PC-3 (cell line): ENCODE results near the gene SMAD3. TPM values are rescaled to one million over a fixed set of nuclear protein-coding genes. Genes with fewer than 3 reads are reported as not detected.
A peak's percentile ranks its signal among the peaks of the same experiment; 100 is the strongest.

ENCODE experiments used
- ATAC-seq: fragments of 200-7000 bp; cut with Tn5 transposase; 2 replicates; pipeline ENCODE4 v1.9.1; 2020; ENCODE audit warnings: mild to moderate bottlenecking, moderate library complexity
- BruUV-seq: library from RNA; stranded (reverse); fragments of 400-500 nt; replicated peaks from 2 replicates; lab custom pipeline; 2021; lab: Mats Ljungman, UMichigan
- CTCF ChIA-PET: fragments of 300-600 bp; sonication (Branson Sonifier 250); formaldehyde crosslinking; loops from one replicate; lab custom pipeline; 2022; ENCODE audit warnings: antibody characterized with exemption; lab: Charles Lee
- POLR2A ChIA-PET: fragments of 300-600 bp; sonication (Branson Sonifier 250); formaldehyde crosslinking; loops from one replicate; lab custom pipeline; 2022; ENCODE audit warnings: antibody characterized with exemption; ENCODE audit not compliant: unreplicated experiment; lab: Charles Lee
- DNase-seq: peaks from one replicate; pipeline ENCODE4 v3.0.0-alpha.2; 2015
- H2AFZ ChIP-seq: fragments of 300-600 bp; sonication (generic); 2 replicates; pipeline ENCODE4 v1.6.0; 2016; ENCODE audit warnings: antibody characterized with exemption, low read length
- H3F3A ChIP-seq: fragments of 300-600 bp; sonication (generic); one replicate; pipeline ENCODE4 v1.6.0; 2017; ENCODE audit warnings: antibody characterized with exemption, low read length, control low read depth, mild to moderate bottlenecking; ENCODE audit not compliant: unreplicated experiment
- H3K27ac ChIP-seq: fragments of 300-600 bp; sonication (generic); 2 replicates; pipeline ENCODE4 v1.5.1; 2016; ENCODE audit warnings: mild to moderate bottlenecking, low read length
- H3K27me3 ChIP-seq: fragments of 300-600 bp; sonication (generic); 2 replicates; pipeline ENCODE4 v1.6.1; 2016; ENCODE audit warnings: low read length, mixed read lengths
- H3K36me3 ChIP-seq: fragments of 300-600 bp; sonication (generic); 2 replicates; pipeline ENCODE4 v1.6.1; 2016; ENCODE audit warnings: low read depth, mixed run types, low read length, mixed read lengths
- H3K4me1 ChIP-seq: fragments of 300-600 bp; sonication (generic); 2 replicates; pipeline ENCODE4 v1.5.1; 2016; ENCODE audit warnings: low read length; ENCODE audit not compliant: insufficient read depth
- H3K4me2 ChIP-seq: fragments of 300-600 bp; sonication (generic); 2 replicates; pipeline ENCODE4 v1.6.0; 2016; ENCODE audit warnings: low read length
- H3K4me3 ChIP-seq: fragments of 300-600 bp; sonication (generic); 2 replicates; pipeline ENCODE4 v1.5.1; 2016; ENCODE audit warnings: mild to moderate bottlenecking, low read length, mixed read lengths
- H3K79me2 ChIP-seq: fragments of 300-600 bp; sonication (generic); 2 replicates; pipeline ENCODE4 v1.6.1; 2017; ENCODE audit warnings: low read length, mixed read lengths
- H3K9ac ChIP-seq: fragments of 300-600 bp; sonication (generic); 2 replicates; pipeline ENCODE4 v1.6.0; 2016; ENCODE audit warnings: mild to moderate bottlenecking, low read length
- H3K9me2 ChIP-seq: fragments of 300-600 bp; sonication (generic); replicated peaks from 2 replicates; pipeline ENCODE4 v1.6.1; 2016; ENCODE audit warnings: mixed run types, low read length, mixed read lengths
- H3K9me3 ChIP-seq: fragments of 300-600 bp; sonication (generic); 2 replicates; pipeline ENCODE4 v1.6.1; 2016; ENCODE audit warnings: low read length, mixed read lengths
- H4K20me1 ChIP-seq: fragments of 300-600 bp; sonication (generic); 2 replicates; pipeline ENCODE4 v1.6.1; 2016; ENCODE audit warnings: low read length, mixed read lengths
- CTCF ChIP-seq: fragments of 300-600 bp; sonication (generic); conservative IDR thresholded peaks from 2 replicates; pipeline ENCODE4 v1.5.1; 2017; ENCODE audit warnings: antibody characterized with exemption, low read depth, mild to moderate bottlenecking, low read length
- EZH2 ChIP-seq: fragments of 300-600 bp; sonication (generic); IDR thresholded peaks from one replicate; pipeline ENCODE4 v1.6.1; 2017; ENCODE audit warnings: antibody characterized with exemption, mild to moderate bottlenecking, low read length; ENCODE audit not compliant: unreplicated experiment
- EZH2phosphoT487 ChIP-seq: fragments of 300-600 bp; sonication (generic); IDR thresholded peaks from 2 replicates; pipeline ENCODE4 v1.6.1; 2018; ENCODE audit warnings: mild to moderate bottlenecking, antibody characterized with exemption, low read length, borderline replicate concordance
- intact Hi-C: fragments of 100-400 bp; cut with micrococcal nuclease; formaldehyde crosslinking; loops from 2 replicates; pipeline ENCODE4 v1.9.0; 2023
- total RNA-seq: library from RNA; depleted of rRNA; stranded (reverse); fragments of >200 nt; gene quantifications from 2 replicates; pipeline ENCODE4 v1.2.3, GENCODE V29; 2014

SMAD3 gene
- total RNA-seq, 1 experiment from 2014 or later = 75.6 TPM

DNA sequence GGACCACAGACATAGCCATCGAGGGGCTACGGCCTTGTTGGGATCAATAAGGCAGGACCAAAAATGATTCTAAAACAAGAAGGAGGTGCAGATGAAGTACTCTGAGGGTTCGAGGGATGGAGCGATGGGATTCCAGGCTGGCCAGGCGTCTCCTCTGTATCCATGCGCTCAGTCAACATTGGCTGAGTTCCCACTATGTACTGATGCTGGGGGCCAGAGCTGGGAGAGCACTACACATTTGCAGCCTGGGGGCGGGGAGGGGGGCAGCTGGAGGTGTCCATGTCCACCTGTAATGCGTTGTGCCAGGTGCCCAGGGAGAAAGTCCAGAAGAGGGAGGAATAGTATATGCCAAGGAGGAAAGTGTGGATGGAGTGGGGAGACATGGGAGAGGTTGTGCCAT lies 107.6 kb downstream of the SMAD3 start:
- H3K27me3 ChIP-seq = no peaks in the 10 kb centered on the region
- no peaks in the 10 kb centered on the region for H3K9me2 ChIP-seq
- intact Hi-C loops = no loop called here
- ChIA-PET POLR2A (no interaction called here), CTCF (no interaction called here)
- H3K36me3 ChIP-seq = peaks cover 75% of the 10 kb centered on the region
- ATAC-seq = no peak
- H3K4me3 ChIP-seq = no peak overlapping the region
- no TSS peak for BruUV-seq
- no peak overlapping the region for H3K4me2 ChIP-seq
- DNase-seq = no peak
- no peaks in the 10 kb centered on the region for H4K20me1 ChIP-seq
- H2AFZ ChIP-seq = no peak overlapping the region
- peak overlapping the region; percentile 93 for H3K27ac ChIP-seq
- H3K9me3 ChIP-seq = no peaks in the 10 kb centered on the region
- no peak for TF ChIP-seq EZH2
- TF ChIP-seq EZH2phosphoT487 = no peak
- no peak for TF ChIP-seq CTCF
- no peak overlapping the region for H3K9ac ChIP-seq
- H3K79me2 ChIP-seq = peaks cover 62% of the 10 kb centered on the region
- peaks cover 11% of the 10 kb centered on the region for H3F3A ChIP-seq
- peaks cover 64% of the 10 kb centered on the region for H3K4me1 ChIP-seq

DNA sequence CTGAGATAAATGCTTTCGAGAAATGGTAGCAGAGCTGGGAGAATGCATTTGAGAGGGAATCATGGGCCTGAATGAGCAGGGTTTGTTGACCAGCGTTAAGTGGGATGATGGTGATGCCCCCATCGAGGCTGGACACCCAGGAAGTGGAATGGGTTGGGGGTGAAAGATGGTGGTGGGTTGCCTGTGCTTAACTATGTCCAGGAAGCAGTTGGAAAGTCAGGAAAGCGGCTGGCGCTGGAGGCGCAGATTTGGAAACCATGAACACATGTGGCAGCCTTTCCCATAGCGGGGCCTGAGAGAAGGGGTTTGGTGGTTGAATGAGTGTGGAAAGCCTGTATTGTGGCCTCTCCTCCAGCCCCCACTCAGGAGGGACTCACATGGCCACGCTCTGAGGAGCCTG lies 108.4 kb downstream of the SMAD3 start:
- peaks cover 11% of the 10 kb centered on the region for H3F3A ChIP-seq
- H3K36me3 ChIP-seq = peaks cover 70% of the 10 kb centered on the region
- peaks cover 71% of the 10 kb centered on the region for H3K4me1 ChIP-seq
- no peak overlapping the region for H3K4me2 ChIP-seq
- TF ChIP-seq CTCF (no peak), EZH2phosphoT487 (no peak), EZH2 (no peak)
- H2AFZ ChIP-seq = no peak overlapping the region
- H3K4me3 ChIP-seq = no peak overlapping the region
- H3K79me2 ChIP-seq = peaks cover 59% of the 10 kb centered on the region
- ATAC-seq (no peak), DNase-seq (no peak)
- no peaks in the 10 kb centered on the region for H3K9me3 ChIP-seq
- no peaks in the 10 kb centered on the region for H3K27me3 ChIP-seq
- POLR2A ChIA-PET = no interaction called here
- intact Hi-C loops = loop anchor here (2.0 kb wide), 1 partner anchor 47 kb away; no protein-coding TSS in a partner anchor
- peak overlapping the region; percentile 93 for H3K27ac ChIP-seq
- H3K9ac ChIP-seq = peak overlapping the region; percentile 62; the same call in 1 of the 2 replicates
- CTCF ChIA-PET = no interaction called here
- no TSS peak for BruUV-seq
- H4K20me1 ChIP-seq = no peaks in the 10 kb centered on the region
- H3K9me2 ChIP-seq = no peaks in the 10 kb centered on the region

DNA sequence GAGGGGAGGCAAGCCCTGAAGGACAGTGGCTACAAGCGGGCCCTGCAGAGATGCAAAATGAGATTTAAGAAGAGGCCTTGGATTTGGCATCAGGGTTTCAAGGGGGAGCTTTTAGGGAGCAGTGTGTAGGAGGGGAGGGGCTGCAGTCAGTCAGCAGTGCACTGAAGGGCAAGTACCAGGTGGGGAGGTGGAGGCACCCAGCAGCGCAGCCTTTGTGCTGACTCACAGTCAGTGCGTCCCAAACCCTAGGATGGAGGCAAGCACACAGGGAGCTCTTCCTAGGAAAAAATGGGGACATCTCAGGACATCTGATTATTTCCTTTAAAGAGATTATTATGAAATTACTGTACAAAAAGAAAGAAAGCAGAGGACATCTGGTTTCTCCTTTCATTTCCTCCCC lies 109.0 kb downstream of the SMAD3 start:
- no peak for TF ChIP-seq EZH2phosphoT487
- TF ChIP-seq EZH2 = no peak
- peaks cover 11% of the 10 kb centered on the region for H3F3A ChIP-seq
- CTCF ChIA-PET = no interaction called here
- H3K27me3 ChIP-seq = no peaks in the 10 kb centered on the region
- peak overlapping the region; percentile 93 for H3K27ac ChIP-seq
- DNase-seq = no peak
- peaks cover 72% of the 10 kb centered on the region for H3K36me3 ChIP-seq
- POLR2A ChIA-PET = interaction anchor here (0.5 to 0.6 kb wide), 2 partner anchors 69 to 472 kb away, joined by 4 read pairs; partner anchors contain the start of gene SMAD6
- no peaks in the 10 kb centered on the region for H3K9me2 ChIP-seq
- peaks cover 65% of the 10 kb centered on the region for H3K79me2 ChIP-seq
- no peaks in the 10 kb centered on the region for H4K20me1 ChIP-seq
- peaks cover 78% of the 10 kb centered on the region for H3K4me1 ChIP-seq
- peak overlapping the region; percentile 61 for H3K4me2 ChIP-seq
- no TSS peak for BruUV-seq
- H3K9me3 ChIP-seq = no peaks in the 10 kb centered on the region
- H3K4me3 ChIP-seq = no peak overlapping the region
- peak overlapping the region; percentile 62 for H3K9ac ChIP-seq
- ATAC-seq = no peak
- intact Hi-C loops = loop anchor here (2.0 kb wide), 1 partner anchor 48 kb away; no protein-coding TSS in a partner anchor
- H2AFZ ChIP-seq = no peak overlapping the region
